Measurements from ENCODE around the gene OR2V2. TPM values are rescaled to one million over a fixed set of nuclear protein-coding genes. Genes with fewer than 3 reads are reported as not detected.

OR2V2 gene
- total and polyA plus RNA-seq, 8 donors: not detected

DNA sequence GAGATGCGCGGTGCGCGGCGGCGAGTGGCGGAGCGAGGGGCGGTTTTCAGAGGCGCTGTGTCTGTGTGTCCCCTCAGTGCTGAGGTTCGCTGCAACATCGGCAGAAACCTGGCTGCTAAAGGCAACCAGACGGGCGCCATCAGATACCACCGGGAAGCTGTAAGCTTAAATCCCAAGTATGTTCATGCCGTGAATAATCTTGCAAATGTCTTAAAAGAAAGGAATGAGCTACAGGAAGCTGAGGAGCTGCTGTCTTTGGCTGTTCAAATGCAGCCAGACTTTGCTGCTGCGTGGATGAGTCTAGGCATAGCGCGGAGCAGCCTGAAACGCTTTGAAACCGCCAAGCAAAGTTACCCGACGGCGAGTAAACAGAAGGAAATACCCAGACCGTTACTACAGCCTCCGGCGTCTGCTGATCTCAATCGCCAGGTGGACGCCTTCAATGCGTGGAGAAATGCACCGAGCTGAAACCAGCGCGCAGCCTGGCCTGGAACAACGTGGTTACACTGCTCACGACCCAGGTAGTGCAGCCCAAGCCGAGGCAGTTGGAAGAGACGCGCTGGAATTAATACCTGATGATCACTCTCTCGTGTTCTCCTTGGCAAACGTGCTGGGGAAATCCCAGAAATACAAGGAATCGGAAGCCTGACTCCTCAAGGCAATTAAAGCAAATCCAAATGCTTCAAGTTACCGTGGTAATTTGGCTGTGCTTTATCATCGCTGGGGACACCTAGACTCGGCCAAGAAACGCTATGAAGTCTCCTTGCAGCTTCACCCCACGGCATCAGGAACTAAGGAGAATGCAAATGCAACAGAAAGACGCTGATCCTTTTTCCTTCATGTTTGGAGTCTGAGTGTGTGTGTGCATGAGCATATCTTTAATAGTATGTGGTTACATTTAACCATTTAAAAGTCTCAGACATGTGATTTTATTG lies 32.3 kb upstream of the OR2V2 start:
- Histone ChIP-seq H3K9me3 (peaks cover 0 to 29% (median 16%) of the 10 kb centered on the region in 4 donors), H3K27me3 (peaks cover 22 to 98% (median 56%) of the 10 kb centered on the region in 3 donors), H3K4me3 (no peak overlapping the region), H3K27ac (no peak overlapping the region), H3K36me3 (no peaks in the 10 kb centered on the region), H3K4me1 (peaks cover 0 to 8% (median 0%) of the 10 kb centered on the region in 4 donors)
- peak in 1 of 2 donors; percentile 20 for DNase-seq
- WGBS, 5 donors: 6 to 10% (median 9%) methylated on average over 41 to 47 of the region's 47 CpGs
- TF ChIP-seq POLR2A (IDR thresholded peaks at IDR 0.05) (no peak), EP300 (IDR thresholded peaks at IDR 0.05) (no peak), POLR2AphosphoS5 (IDR thresholded peaks at IDR 0.05) (no peak)
- TF ChIP-seq, protein P1, sequence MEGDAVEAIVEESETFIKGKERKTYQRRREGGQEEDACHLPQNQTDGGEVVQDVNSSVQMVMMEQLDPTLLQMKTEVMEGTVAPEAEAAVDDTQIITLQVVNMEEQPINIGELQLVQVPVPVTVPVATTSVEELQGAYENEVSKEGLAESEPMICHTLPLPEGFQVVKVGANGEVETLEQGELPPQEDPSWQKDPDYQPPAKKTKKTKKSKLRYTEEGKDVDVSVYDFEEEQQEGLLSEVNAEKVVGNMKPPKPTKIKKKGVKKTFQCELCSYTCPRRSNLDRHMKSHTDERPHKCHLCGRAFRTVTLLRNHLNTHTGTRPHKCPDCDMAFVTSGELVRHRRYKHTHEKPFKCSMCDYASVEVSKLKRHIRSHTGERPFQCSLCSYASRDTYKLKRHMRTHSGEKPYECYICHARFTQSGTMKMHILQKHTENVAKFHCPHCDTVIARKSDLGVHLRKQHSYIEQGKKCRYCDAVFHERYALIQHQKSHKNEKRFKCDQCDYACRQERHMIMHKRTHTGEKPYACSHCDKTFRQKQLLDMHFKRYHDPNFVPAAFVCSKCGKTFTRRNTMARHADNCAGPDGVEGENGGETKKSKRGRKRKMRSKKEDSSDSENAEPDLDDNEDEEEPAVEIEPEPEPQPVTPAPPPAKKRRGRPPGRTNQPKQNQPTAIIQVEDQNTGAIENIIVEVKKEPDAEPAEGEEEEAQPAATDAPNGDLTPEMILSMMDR (IDR thresholded peaks at IDR 0.05): no peak
- intact Hi-C loops (cut with DNase I; ENCODE audit: low total_unique reads): no loop called here

DNA sequence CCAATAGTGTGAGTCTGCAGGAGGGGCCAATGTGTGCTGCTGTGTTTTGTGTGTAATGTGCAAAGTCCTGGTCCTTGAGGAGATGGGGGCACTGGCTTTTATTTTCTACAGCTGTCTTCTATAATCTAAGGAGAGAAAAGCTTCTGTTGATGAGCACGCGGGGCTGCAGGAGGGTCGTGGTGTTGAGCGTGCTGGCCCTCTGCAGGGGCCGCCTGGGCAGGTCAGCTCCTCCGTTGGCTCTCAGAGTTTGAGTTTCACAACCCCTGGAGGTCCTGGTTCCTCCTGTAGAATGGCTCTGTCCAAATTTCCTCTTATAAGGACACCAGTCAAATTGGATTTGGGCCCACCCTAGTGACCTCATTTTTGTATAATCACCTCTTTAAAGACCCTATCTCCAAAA lies 29.0 kb upstream of the OR2V2 start:
- peaks cover 0 to 8% (median 2%) of the 10 kb centered on the region in 4 donors for H3K4me1 ChIP-seq
- no peak for TF ChIP-seq EP300 (IDR thresholded peaks at IDR 0.05)
- no peak for TF ChIP-seq POLR2A (IDR thresholded peaks at IDR 0.05)
- no peak for TF ChIP-seq POLR2AphosphoS5 (IDR thresholded peaks at IDR 0.05)
- TF ChIP-seq, protein P1 (IDR thresholded peaks at IDR 0.05): no peak
- intact Hi-C loops (cut with DNase I; ENCODE audit: low total_unique reads): no loop called here
- peaks cover 15 to 94% (median 46%) of the 10 kb centered on the region in 3 donors for H3K27me3 ChIP-seq
- no peak overlapping the region for H3K4me3 ChIP-seq
- H3K27ac ChIP-seq: no peak overlapping the region
- no peak for DNase-seq
- 70 to 88% (median 84%) methylated on average over 6 of the region's 6 CpGs for WGBS, 5 donors
- H3K9me3 ChIP-seq: peaks cover 0 to 21% (median 13%) of the 10 kb centered on the region in 4 donors
- H3K36me3 ChIP-seq: no peaks in the 10 kb centered on the region

DNA sequence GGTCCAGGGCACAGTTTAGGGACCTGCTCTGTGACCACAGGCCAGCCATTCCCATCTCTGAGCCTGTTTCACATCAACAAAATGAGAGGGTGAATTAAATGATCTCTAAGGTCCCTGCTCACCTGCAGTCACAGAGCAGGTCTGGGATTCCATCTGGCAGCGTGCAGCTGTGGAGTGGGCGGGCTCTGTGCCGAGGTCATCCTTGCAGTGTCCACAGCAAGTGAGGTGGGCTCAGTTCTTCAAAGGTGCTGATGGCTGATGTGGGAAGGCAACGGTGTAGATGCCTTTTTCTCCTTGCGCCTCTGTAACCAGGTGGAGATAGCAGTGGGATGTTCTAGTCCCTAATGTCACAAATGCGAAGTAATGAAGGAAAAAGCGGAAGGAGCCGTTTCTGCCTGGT lies 28.3 kb upstream of the OR2V2 start:
- WGBS, 5 donors: 86 to 93% (median 86%) methylated on average over 8 of the region's 8 CpGs
- Histone ChIP-seq H3K9me3 (peaks cover 0 to 13% (median 8%) of the 10 kb centered on the region in 4 donors), H3K27me3 (peaks cover 12 to 89% (median 41%) of the 10 kb centered on the region in 3 donors), H3K27ac (no peak overlapping the region), H3K36me3 (no peaks in the 10 kb centered on the region), H3K4me3 (no peak overlapping the region), H3K4me1 (peaks cover 0 to 8% (median 2%) of the 10 kb centered on the region in 4 donors)
- intact Hi-C loops (cut with DNase I; ENCODE audit: low total_unique reads): no loop called here
- TF ChIP-seq, protein P1 (IDR thresholded peaks at IDR 0.05): no peak
- TF ChIP-seq POLR2A (IDR thresholded peaks at IDR 0.05) (no peak), EP300 (IDR thresholded peaks at IDR 0.05) (no peak), POLR2AphosphoS5 (IDR thresholded peaks at IDR 0.05) (no peak)
- no peak for DNase-seq

DNA sequence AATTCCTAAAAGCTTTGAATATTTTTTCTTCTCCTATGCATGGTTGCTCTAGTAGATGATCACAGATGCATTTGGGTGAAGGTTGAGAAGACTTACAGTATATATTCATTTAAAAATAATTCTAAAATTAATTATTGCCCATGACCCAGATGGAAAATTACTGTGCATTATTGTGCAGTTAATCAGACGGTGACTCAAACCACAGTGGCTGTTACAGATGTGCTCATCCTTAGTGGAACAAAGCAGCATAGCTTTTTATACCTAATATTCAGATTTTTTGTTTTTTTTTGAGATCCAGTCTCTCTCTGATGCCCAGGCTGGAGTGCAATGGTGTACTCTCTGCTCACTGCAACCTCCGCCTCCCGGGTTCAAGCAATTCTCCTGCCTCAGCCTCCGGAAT lies 27.1 kb upstream of the OR2V2 start:
- Histone ChIP-seq H3K36me3 (no peaks in the 10 kb centered on the region), H3K4me3 (no peak overlapping the region), H3K27ac (no peak overlapping the region), H3K4me1 (peaks cover 0 to 4% (median under 1%) of the 10 kb centered on the region in 4 donors), H3K27me3 (peaks cover 1 to 82% (median 29%) of the 10 kb centered on the region in 3 donors), H3K9me3 (peaks cover 0 to 1% (median 0%) of the 10 kb centered on the region in 4 donors)
- intact Hi-C loops (cut with DNase I; ENCODE audit: low total_unique reads): no loop called here
- TF ChIP-seq, protein P1 (IDR thresholded peaks at IDR 0.05): no peak
- TF ChIP-seq POLR2A (IDR thresholded peaks at IDR 0.05): no peak
- no peak for TF ChIP-seq EP300 (IDR thresholded peaks at IDR 0.05)
- TF ChIP-seq POLR2AphosphoS5 (IDR thresholded peaks at IDR 0.05): no peak
- WGBS, 5 donors: 81 to 89% (median 87%) methylated on average over 4 of the region's 4 CpGs
- no peak for DNase-seq
